Activated effector memory CD4-positive, alpha-beta T cell treated with anti-CD3 and anti-CD28 coated beads, Interleukin-2, amount 50 U/mL, for 16 hours (primary cell): ENCODE measurements around the gene C1QA.

Experiments
- DNase-seq: peaks from one replicate; pipeline ENCODE4 v3.0.0-alpha.2; 2020

C1QA gene

GRCh38 chr1:22636353-22636752, at the start of gene C1QA:
C1QA (plus strand) TSS chr1:22636628; CDS start chr1:22637617, 989 bp downstream.
- no peak for DNase-seq

GRCh38 chr1:22587247-22587646, 49.2 kb upstream of the C1QA start:
- DNase-seq = no peak

- no peak for DNase-seq
Measured at GRCh38 chr1:22588899-22589422, 47.5 kb upstream of the C1QA start.

- no peak for DNase-seq
Measured at GRCh38 chr1:22591576-22591975, 44.9 kb upstream of the C1QA start.

- DNase-seq = no peak
Measured at GRCh38 chr1:22592051-22592450, 44.4 kb upstream of the C1QA start.

- DNase-seq = no peak
Measured at GRCh38 chr1:22592919-22593790, 43.3 kb upstream of the C1QA start.

- no peak for DNase-seq
Measured at GRCh38 chr1:22594396-22594795, 42.0 kb upstream of the C1QA start.

- no peak for DNase-seq
Measured at GRCh38 chr1:22595108-22595507, 41.3 kb upstream of the C1QA start.

GRCh38 chr1:22597301-22597965, 39.0 kb upstream of the C1QA start:
- DNase-seq = no peak

GRCh38 chr1:22597996-22598395, 38.4 kb upstream of the C1QA start:
- no peak for DNase-seq

GRCh38 chr1:22598736-22599135, 37.7 kb upstream of the C1QA start:
- DNase-seq = no peak

- DNase-seq = no peak
Measured at GRCh38 chr1:22600071-22600816, 36.2 kb upstream of the C1QA start.

GRCh38 chr1:22600817-22601605, 35.4 kb upstream of the C1QA start:
- DNase-seq = no peak

GRCh38 chr1:22601610-22602009, 34.8 kb upstream of the C1QA start:
- no peak for DNase-seq

GRCh38 chr1:22602060-22602740, 34.2 kb upstream of the C1QA start:
- no peak for DNase-seq

- no peak for DNase-seq
Measured at GRCh38 chr1:22606161-22606560, 30.3 kb upstream of the C1QA start.

GRCh38 chr1:22607154-22607553, 29.3 kb upstream of the C1QA start:
- no peak for DNase-seq

GRCh38 chr1:22608361-22608760, 28.1 kb upstream of the C1QA start:
- DNase-seq = no peak

GRCh38 chr1:22609291-22609690, 27.1 kb upstream of the C1QA start:
- no peak for DNase-seq

GRCh38 chr1:22611530-22611947, 24.9 kb upstream of the C1QA start:
- no peak for DNase-seq

- no peak for DNase-seq
Measured at GRCh38 chr1:22612671-22613571, 23.5 kb upstream of the C1QA start.
